K562 treated with DMSO at 1 percent for 12 hours (cell line): ENCODE data around the gene WNT5A. TPM values are rescaled to one million over a fixed set of nuclear protein-coding genes. Genes with fewer than 3 reads are reported as not detected.

Experiments used
- total RNA-seq: library from RNA; unstranded; fragments of 300-600 nt; gene quantifications from 2 replicates; pipeline ENCODE4 v1.2.3, GENCODE V29; 2022; ENCODE audit not compliant: insufficient read depth

Gene WNT5A
- not detected in 2 replicates for total RNA-seq

GRCh38 chr3:55486857-55487380 is at the start of gene WNT5A:
Gene WNT5A (minus strand): TSS chr3:55487306. CDS start chr3:55486985, 321 bp downstream.

